HuH-7 (cell line): ENCODE measurements around the gene MTA3.

Experiments
- DNase-seq: peaks from one replicate; pipeline ENCODE4 v3.0.0; 2011; ENCODE audit warnings: low spot score

MTA3 gene

GRCh38 chr2:42804891-42805290 is 236.5 kb downstream of the MTA3 start:
- no peak for DNase-seq
